ENCODE data around the gene MUS81.

Gene MUS81

GRCh38 chr11:65873318-65874156, 13.3 kb downstream of the MUS81 start:
- no peak for FAIRE-seq
- no peak for TF ChIP-seq CTCF (IDR thresholded peaks at IDR 0.05; ENCODE audit: insufficient read depth, missing control alignments)
- DNase-seq (ENCODE audit: insufficient read length, low spot score): peak; percentile 99

- no peak for DNase-seq (ENCODE audit: insufficient read length, low spot score)
- no peak for FAIRE-seq
- TF ChIP-seq CTCF (IDR thresholded peaks at IDR 0.05; ENCODE audit: insufficient read depth, missing control alignments): no peak
These were observed 19.4 kb downstream of the MUS81 start, which contains the start of gene CTSW for GRCh38 chr11:65879617-65880016. Gene CTSW, plus strand, starts transcription at chr11:65879837. Its CDS starts 18 bp downstream, at chr11:65879855.

GRCh38 chr11:65880027-65880426, 19.8 kb downstream of the MUS81 start:
- FAIRE-seq: no peak

GRCh38 chr11:65880844-65881421, 20.7 kb downstream of the MUS81 start:
- no peak for FAIRE-seq
- TF ChIP-seq CTCF (IDR thresholded peaks at IDR 0.05; ENCODE audit: insufficient read depth, missing control alignments): no peak
- no peak for DNase-seq (ENCODE audit: insufficient read length, low spot score)

More at GRCh38 chr11:65880027-65880426, 19.8 kb downstream of the MUS81 start:
- no peak for TF ChIP-seq CTCF (IDR thresholded peaks at IDR 0.05; ENCODE audit: insufficient read depth, missing control alignments)
- DNase-seq (ENCODE audit: insufficient read length, low spot score): no peak

GRCh38 chr11:65882120-65883057, 22.2 kb downstream of the MUS81 start:
- DNase-seq (ENCODE audit: insufficient read length, low spot score) (no peak), FAIRE-seq (no peak)
- no peak for TF ChIP-seq CTCF (IDR thresholded peaks at IDR 0.05; ENCODE audit: insufficient read depth, missing control alignments)

GRCh38 chr11:65883058-65883761, 23.0 kb downstream of the MUS81 start:
- TF ChIP-seq CTCF (IDR thresholded peaks at IDR 0.05; ENCODE audit: insufficient read depth, missing control alignments): no peak
- no peak for FAIRE-seq
- DNase-seq (ENCODE audit: insufficient read length, low spot score): no peak
